Liver (tissue), 9 donors: ENCODE data around the gene CATSPERE. TPM values are rescaled to one million over a fixed set of nuclear protein-coding genes. Genes with fewer than 3 reads are reported as not detected.

ENCODE experiments used
- DNase-seq: peaks from one replicate; pipeline ENCODE4 v3.0.0-alpha.2; 2017; ENCODE audit warnings: low spot score
- H3K27ac ChIP-seq, 2 donors: one replicate each; pipeline ENCODE4 v1.7.0; 2013; ENCODE audit warnings: inconsistent platforms in 2 of 2, low read length in 2 of 2, control low read depth in 1 of 2, low read depth in 1 of 2, mild to moderate bottlenecking in 1 of 2
- H3K27me3 ChIP-seq, 4 donors: one replicate each; pipeline versions ENCODE4 v1.6.1 to v1.7.0; 2013; ENCODE audit warnings: low read length in 3 of 4, inconsistent platforms in 1 of 4, mild to moderate bottlenecking in 1 of 4, moderate library complexity in 1 of 4; ENCODE audit not compliant: control insufficient read depth in 4 of 4, insufficient read depth in 4 of 4
- H3K36me3 ChIP-seq, 4 donors: one replicate each; pipeline versions ENCODE4 v1.6.1 to v1.7.0; 2013; ENCODE audit warnings: low read length in 3 of 4, mild to moderate bottlenecking in 3 of 4, low read depth in 1 of 4, moderate library complexity in 1 of 4; ENCODE audit not compliant: control insufficient read depth in 4 of 4, insufficient read depth in 3 of 4
- H3K4me1 ChIP-seq, 4 donors: one replicate each; pipeline versions ENCODE4 v1.6.1 to v1.7.0; 2013; ENCODE audit warnings: low read length in 3 of 4, mild to moderate bottlenecking in 3 of 4, moderate library complexity in 1 of 4; ENCODE audit not compliant: control insufficient read depth in 4 of 4, insufficient read depth in 4 of 4
- H3K4me3 ChIP-seq, 3 donors: one replicate each; pipeline versions ENCODE4 v1.6.1 to v1.7.0; 2013; ENCODE audit warnings: low read length in 3 of 3, control low read depth in 1 of 3, low read depth in 1 of 3, mild to moderate bottlenecking in 1 of 3
- H3K9ac ChIP-seq, 2 donors: one replicate each; pipeline ENCODE4 v1.7.0; 2013; ENCODE audit warnings: low read length in 2 of 2, mild to moderate bottlenecking in 2 of 2, moderate library complexity in 2 of 2, control low read depth in 1 of 2, low read depth in 1 of 2
- H3K9me3 ChIP-seq, 4 donors: one replicate each; pipeline versions ENCODE4 v1.6.1 to v1.7.0; 2013; ENCODE audit warnings: low read length in 3 of 4; ENCODE audit not compliant: control insufficient read depth in 4 of 4
- EGR1 ChIP-seq, 2 donors: IDR thresholded peaks; 2 replicates each; pipeline ENCODE4 v1.6.1; 2016 to 2018; ENCODE audit warnings: antibody characterized with exemption in 2 of 2, low read depth in 2 of 2
- FOXA1 ChIP-seq: IDR thresholded peaks from 2 replicates; pipeline ENCODE4 v1.6.1; 2016; ENCODE audit warnings: antibody characterized with exemption
- FOXA2 ChIP-seq: IDR thresholded peaks from 2 replicates; pipeline ENCODE4 v1.6.1; 2016; ENCODE audit warnings: antibody characterized with exemption
- GABPA ChIP-seq, 2 donors: IDR thresholded peaks in 1 of 2; conservative IDR thresholded peaks in 1 of 2; 2 replicates each; pipeline ENCODE4 v1.6.1; 2016; ENCODE audit warnings: antibody characterized with exemption in 2 of 2, mild to moderate bottlenecking in 1 of 2, moderate library complexity in 1 of 2
- HNF4A ChIP-seq, 2 donors: conservative IDR thresholded peaks; 2 replicates each; pipeline ENCODE4 v1.6.1; 2016; ENCODE audit warnings: antibody characterized with exemption in 2 of 2, mild to moderate bottlenecking in 2 of 2
- HNF4G ChIP-seq: IDR thresholded peaks from 2 replicates; pipeline ENCODE4 v1.6.1; 2016; ENCODE audit warnings: antibody characterized with exemption
- JUND ChIP-seq, 2 donors: IDR thresholded peaks; 2 replicates each; pipeline ENCODE4 v1.6.1; 2016; ENCODE audit warnings: antibody characterized with exemption in 2 of 2
- NR2F2 ChIP-seq: IDR thresholded peaks from 2 replicates; pipeline ENCODE4 v1.6.1; 2016; ENCODE audit warnings: antibody characterized with exemption
- RAD21 ChIP-seq, 2 donors: IDR thresholded peaks; 2 replicates each; pipeline ENCODE4 v1.6.1; 2016; ENCODE audit warnings: antibody characterized with exemption in 2 of 2, mild to moderate bottlenecking in 2 of 2
- RXRA ChIP-seq, 2 donors: IDR thresholded peaks; 2 replicates each; pipeline ENCODE4 v1.6.1; 2017 to 2018; ENCODE audit warnings: antibody characterized with exemption in 2 of 2, mild to moderate bottlenecking in 1 of 2
- SP1 ChIP-seq: IDR thresholded peaks from 2 replicates; pipeline ENCODE4 v1.6.1; 2018; ENCODE audit warnings: antibody characterized with exemption, mild to moderate bottlenecking
- TAF1 ChIP-seq: conservative IDR thresholded peaks from 2 replicates; pipeline ENCODE4 v1.6.1; 2016; ENCODE audit warnings: antibody characterized with exemption, mild to moderate bottlenecking
- YY1 ChIP-seq: IDR thresholded peaks from 2 replicates; pipeline ENCODE4 v1.6.1; 2016; ENCODE audit warnings: antibody characterized with exemption, mild to moderate bottlenecking
- WGBS: extraction: QIAGEN DNeasy Blood & Tissue Kit; methylation state at CpG from one replicate; pipeline ENCODE4 v1.1.7; 2013; 5-methylcytosine and 5-hydroxymethylcytosine counted together
- polyA plus RNA-seq, 2 donors: library from polyadenylated mRNA; stranded (reverse) in 1 of 2; unstranded in 1 of 2; fragments of 200-250 nt in 1 of 2; fragments of >200 nt in 1 of 2; fragmentation: Nextera tagmentation in 1 of 2; extraction: Ambion mirVana in 1 of 2; gene quantifications; one replicate each; pipeline versions ENCODE4 v1.2.1 to v1.2.3, GENCODE V29; 2013 to 2015
- total RNA-seq, 2 donors: library from RNA; depleted of rRNA; stranded (reverse); fragments of >200 nt; gene quantifications; one replicate each; pipeline ENCODE4 v1.2.3, GENCODE V29; 2014
- TF ChIP-seq, protein P1 (sequence below): fragments of 150-350 bp; IDR thresholded peaks from 2 replicates; pipeline ENCODE4 v1.5.1; 2017; ENCODE audit warnings: improper control_type of control experiment, low read depth, low read length; ENCODE audit not compliant: missing input control
- TF ChIP-seq, protein P2 (sequence below): IDR thresholded peaks from 2 replicates; pipeline ENCODE4 v1.6.1; 2016; ENCODE audit warnings: antibody characterized with exemption
- TF ChIP-seq, protein P3 (sequence below): IDR thresholded peaks from 2 replicates; pipeline ENCODE4 v1.6.1; 2016; ENCODE audit warnings: antibody characterized with exemption
- TF ChIP-seq, protein P4 (sequence below): IDR thresholded peaks from 2 replicates; pipeline ENCODE4 v1.6.1; 2016; ENCODE audit warnings: antibody characterized with exemption
- TF ChIP-seq, protein P5 (sequence below): IDR thresholded peaks from 2 replicates; pipeline ENCODE4 v1.6.1; 2016; ENCODE audit warnings: antibody characterized with exemption, mild to moderate bottlenecking
- donor health status: healthy.
- donor health status: healthy.
- donor health status: healthy.
- donor health status: healthy.
- donor health status: healthy.

CATSPERE gene
- total and polyA plus RNA-seq, 4 donors, result 0.15 to 0.79 (median 0.53) TPM

DNA sequence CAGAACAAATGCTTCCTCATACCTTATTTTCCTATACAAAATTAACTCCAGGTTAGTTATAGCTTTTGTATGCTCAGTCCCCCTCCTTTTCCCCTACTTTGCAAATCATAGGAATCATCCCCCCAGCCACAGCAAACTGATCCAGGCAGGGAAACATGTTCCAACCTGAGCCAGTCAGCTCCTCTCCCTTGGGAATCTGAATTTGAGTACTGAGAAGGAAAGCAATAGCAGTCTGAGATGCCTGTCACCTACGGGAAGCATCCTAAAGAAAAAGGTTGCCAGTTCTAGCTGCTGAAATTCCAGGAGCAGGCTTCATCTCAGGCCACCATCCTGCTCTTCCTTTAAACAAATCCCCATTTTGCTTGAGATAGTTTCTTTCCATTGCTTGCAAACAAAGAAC is 16.2 kb upstream of the CATSPERE start:
- TF ChIP-seq, protein P1, sequence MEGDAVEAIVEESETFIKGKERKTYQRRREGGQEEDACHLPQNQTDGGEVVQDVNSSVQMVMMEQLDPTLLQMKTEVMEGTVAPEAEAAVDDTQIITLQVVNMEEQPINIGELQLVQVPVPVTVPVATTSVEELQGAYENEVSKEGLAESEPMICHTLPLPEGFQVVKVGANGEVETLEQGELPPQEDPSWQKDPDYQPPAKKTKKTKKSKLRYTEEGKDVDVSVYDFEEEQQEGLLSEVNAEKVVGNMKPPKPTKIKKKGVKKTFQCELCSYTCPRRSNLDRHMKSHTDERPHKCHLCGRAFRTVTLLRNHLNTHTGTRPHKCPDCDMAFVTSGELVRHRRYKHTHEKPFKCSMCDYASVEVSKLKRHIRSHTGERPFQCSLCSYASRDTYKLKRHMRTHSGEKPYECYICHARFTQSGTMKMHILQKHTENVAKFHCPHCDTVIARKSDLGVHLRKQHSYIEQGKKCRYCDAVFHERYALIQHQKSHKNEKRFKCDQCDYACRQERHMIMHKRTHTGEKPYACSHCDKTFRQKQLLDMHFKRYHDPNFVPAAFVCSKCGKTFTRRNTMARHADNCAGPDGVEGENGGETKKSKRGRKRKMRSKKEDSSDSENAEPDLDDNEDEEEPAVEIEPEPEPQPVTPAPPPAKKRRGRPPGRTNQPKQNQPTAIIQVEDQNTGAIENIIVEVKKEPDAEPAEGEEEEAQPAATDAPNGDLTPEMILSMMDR, result no peak
- TF ChIP-seq, protein P2, sequence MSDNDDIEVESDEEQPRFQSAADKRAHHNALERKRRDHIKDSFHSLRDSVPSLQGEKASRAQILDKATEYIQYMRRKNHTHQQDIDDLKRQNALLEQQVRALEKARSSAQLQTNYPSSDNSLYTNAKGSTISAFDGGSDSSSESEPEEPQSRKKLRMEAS, result no peak
- TF ChIP-seq, protein P3, sequence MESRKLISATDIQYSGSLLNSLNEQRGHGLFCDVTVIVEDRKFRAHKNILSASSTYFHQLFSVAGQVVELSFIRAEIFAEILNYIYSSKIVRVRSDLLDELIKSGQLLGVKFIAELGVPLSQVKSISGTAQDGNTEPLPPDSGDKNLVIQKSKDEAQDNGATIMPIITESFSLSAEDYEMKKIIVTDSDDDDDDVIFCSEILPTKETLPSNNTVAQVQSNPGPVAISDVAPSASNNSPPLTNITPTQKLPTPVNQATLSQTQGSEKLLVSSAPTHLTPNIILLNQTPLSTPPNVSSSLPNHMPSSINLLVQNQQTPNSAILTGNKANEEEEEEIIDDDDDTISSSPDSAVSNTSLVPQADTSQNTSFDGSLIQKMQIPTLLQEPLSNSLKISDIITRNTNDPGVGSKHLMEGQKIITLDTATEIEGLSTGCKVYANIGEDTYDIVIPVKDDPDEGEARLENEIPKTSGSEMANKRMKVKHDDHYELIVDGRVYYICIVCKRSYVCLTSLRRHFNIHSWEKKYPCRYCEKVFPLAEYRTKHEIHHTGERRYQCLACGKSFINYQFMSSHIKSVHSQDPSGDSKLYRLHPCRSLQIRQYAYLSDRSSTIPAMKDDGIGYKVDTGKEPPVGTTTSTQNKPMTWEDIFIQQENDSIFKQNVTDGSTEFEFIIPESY, result no peak
- no peak for TF ChIP-seq YY1
- TF ChIP-seq RAD21 (IDR thresholded peaks at IDR 0.05), result no peak
- no peak for TF ChIP-seq SP1
- TF ChIP-seq FOXA2, result no peak
- no peak for TF ChIP-seq HNF4A (conservative IDR thresholded peaks at IDR 0.05)
- TF ChIP-seq GABPA (IDR thresholded peaks at IDR 0.05 in 1 of 2, conservative IDR thresholded peaks at IDR 0.05 in 1 of 2), result no peak
- TF ChIP-seq FOXA1, result no peak
- no peak for TF ChIP-seq TAF1
- TF ChIP-seq JUND (IDR thresholded peaks at IDR 0.05), result no peak
- TF ChIP-seq, protein P4, sequence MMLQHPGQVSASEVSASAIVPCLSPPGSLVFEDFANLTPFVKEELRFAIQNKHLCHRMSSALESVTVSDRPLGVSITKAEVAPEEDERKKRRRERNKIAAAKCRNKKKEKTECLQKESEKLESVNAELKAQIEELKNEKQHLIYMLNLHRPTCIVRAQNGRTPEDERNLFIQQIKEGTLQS, result no peak
- TF ChIP-seq NR2F2, result no peak
- TF ChIP-seq, protein P5, sequence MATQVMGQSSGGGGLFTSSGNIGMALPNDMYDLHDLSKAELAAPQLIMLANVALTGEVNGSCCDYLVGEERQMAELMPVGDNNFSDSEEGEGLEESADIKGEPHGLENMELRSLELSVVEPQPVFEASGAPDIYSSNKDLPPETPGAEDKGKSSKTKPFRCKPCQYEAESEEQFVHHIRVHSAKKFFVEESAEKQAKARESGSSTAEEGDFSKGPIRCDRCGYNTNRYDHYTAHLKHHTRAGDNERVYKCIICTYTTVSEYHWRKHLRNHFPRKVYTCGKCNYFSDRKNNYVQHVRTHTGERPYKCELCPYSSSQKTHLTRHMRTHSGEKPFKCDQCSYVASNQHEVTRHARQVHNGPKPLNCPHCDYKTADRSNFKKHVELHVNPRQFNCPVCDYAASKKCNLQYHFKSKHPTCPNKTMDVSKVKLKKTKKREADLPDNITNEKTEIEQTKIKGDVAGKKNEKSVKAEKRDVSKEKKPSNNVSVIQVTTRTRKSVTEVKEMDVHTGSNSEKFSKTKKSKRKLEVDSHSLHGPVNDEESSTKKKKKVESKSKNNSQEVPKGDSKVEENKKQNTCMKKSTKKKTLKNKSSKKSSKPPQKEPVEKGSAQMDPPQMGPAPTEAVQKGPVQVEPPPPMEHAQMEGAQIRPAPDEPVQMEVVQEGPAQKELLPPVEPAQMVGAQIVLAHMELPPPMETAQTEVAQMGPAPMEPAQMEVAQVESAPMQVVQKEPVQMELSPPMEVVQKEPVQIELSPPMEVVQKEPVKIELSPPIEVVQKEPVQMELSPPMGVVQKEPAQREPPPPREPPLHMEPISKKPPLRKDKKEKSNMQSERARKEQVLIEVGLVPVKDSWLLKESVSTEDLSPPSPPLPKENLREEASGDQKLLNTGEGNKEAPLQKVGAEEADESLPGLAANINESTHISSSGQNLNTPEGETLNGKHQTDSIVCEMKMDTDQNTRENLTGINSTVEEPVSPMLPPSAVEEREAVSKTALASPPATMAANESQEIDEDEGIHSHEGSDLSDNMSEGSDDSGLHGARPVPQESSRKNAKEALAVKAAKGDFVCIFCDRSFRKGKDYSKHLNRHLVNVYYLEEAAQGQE, result no peak
- TF ChIP-seq EGR1 (IDR thresholded peaks at IDR 0.05; ENCODE audit: low read depth in 2 of 2), result no peak
- no peak for TF ChIP-seq RXRA (IDR thresholded peaks at IDR 0.05)
- no peak for TF ChIP-seq HNF4G
- no peaks in the 10 kb centered on the region for H3K27me3 ChIP-seq
- 77% methylated on average over 1 of the region's 1 CpG for WGBS
- H3K9ac ChIP-seq, result no peak overlapping the region
- no peak overlapping the region for H3K27ac ChIP-seq
- no peak for DNase-seq
- H3K4me3 ChIP-seq, result no peak overlapping the region
- H3K9me3 ChIP-seq, result no peaks in the 10 kb centered on the region
- H3K4me1 ChIP-seq, result peaks cover 0 to 6% (median 2%) of the 10 kb centered on the region in 4 donors
- peaks cover 0 to 2% (median 0%) of the 10 kb centered on the region in 4 donors for H3K36me3 ChIP-seq
